Erythroblast (primary cell): ENCODE data around the gene IL1A.

ENCODE experiments used
- GATA1 ChIP-seq: IDR thresholded peaks from 2 replicates; pipeline ENCODE4 v1.6.1; 2011; ENCODE audit warnings: low read depth, mild to moderate bottlenecking, control low read depth, low read length, moderate library complexity
- POLR2A ChIP-seq: IDR thresholded peaks from 2 replicates; pipeline ENCODE4 v1.6.1; 2011; ENCODE audit warnings: mild to moderate bottlenecking, low read length

- TF ChIP-seq POLR2A (no peak), GATA1 (no peak)
Measured at GRCh38 chr2:112814278-112814677, 30.0 kb upstream of the IL1A start.
